HG02884 (cell line): Measurements from ENCODE around the gene SYT7.

ENCODE experiments used
- ATAC-seq: cut with Tn5 transposase; IDR thresholded peaks from one replicate; pipeline ENCODE4 v1.9.1; 2021; ENCODE audit warnings: mild to moderate bottlenecking, moderate library complexity; ENCODE audit not compliant: unreplicated experiment

Gene SYT7

GRCh38 chr11:61555978-61556377 lies 24.9 kb downstream of the SYT7 start:
- no peak for ATAC-seq

GRCh38 chr11:61555051-61555969 lies 25.6 kb downstream of the SYT7 start:
- ATAC-seq, result no peak

GRCh38 chr11:61554172-61554988 lies 26.5 kb downstream of the SYT7 start:
- no peak for ATAC-seq

- ATAC-seq, result no peak
Observed at GRCh38 chr11:61553373-61554171, 27.3 kb downstream of the SYT7 start.

GRCh38 chr11:61552108-61552635 lies 28.7 kb downstream of the SYT7 start:
- ATAC-seq, result no peak

GRCh38 chr11:61551634-61552033 lies 29.2 kb downstream of the SYT7 start:
- no peak for ATAC-seq

- no peak for ATAC-seq
Observed at GRCh38 chr11:61550665-61551227, 30.1 kb downstream of the SYT7 start.

- ATAC-seq, result no peak
Observed at GRCh38 chr11:61549662-61550568, 31.0 kb downstream of the SYT7 start.

GRCh38 chr11:61549177-61549576 lies 31.7 kb downstream of the SYT7 start:
- ATAC-seq, result no peak

GRCh38 chr11:61547246-61547645 lies 33.6 kb downstream of the SYT7 start:
- no peak for ATAC-seq

GRCh38 chr11:61546663-61547062 lies 34.2 kb downstream of the SYT7 start:
- no peak for ATAC-seq

GRCh38 chr11:61545921-61546320 lies 35.0 kb downstream of the SYT7 start:
- no peak for ATAC-seq

GRCh38 chr11:61545341-61545740 lies 35.5 kb downstream of the SYT7 start:
- ATAC-seq, result no peak

GRCh38 chr11:61544466-61544865 lies 36.4 kb downstream of the SYT7 start:
- ATAC-seq, result no peak

GRCh38 chr11:61543606-61544306 lies 37.1 kb downstream of the SYT7 start:
- ATAC-seq, result no peak

- ATAC-seq, result no peak
Observed at GRCh38 chr11:61542705-61543104, 38.2 kb downstream of the SYT7 start.

- ATAC-seq, result no peak
Observed at GRCh38 chr11:61542024-61542461, 38.8 kb downstream of the SYT7 start.

- ATAC-seq, result no peak
Observed at GRCh38 chr11:61541598-61541997, 39.3 kb downstream of the SYT7 start.

GRCh38 chr11:61540528-61540927 lies 40.3 kb downstream of the SYT7 start:
- no peak for ATAC-seq
